ENCODE data around the gene PRR33. TPM values are rescaled to one million over a fixed set of nuclear protein-coding genes. Genes with fewer than 3 reads are reported as not detected.

PRR33 gene
- total RNA-seq, 1 donor from 2014 or later: not detected

DNA sequence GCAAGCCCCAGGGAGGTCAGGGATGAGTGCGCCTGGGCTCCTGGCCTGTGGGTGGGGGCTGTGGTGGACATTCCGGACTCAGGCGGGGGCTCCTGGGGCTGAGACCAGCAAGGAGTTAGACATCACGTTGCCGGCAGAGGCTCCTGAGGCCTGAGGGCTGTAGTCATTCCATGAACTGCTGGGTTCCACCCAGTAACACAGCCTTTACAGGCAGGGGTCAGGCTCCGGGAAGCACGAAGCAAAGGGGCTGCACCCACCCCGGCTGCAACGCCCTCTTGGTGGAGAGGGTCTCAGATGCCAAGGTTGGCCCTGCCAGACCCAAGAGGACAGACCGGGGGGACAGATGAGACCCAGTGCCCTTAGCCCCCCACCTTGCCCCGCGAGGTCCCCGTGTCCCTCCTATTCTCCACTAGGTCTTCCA, 36.8 kb upstream of the PRR33 start:
- Mint-ChIP-seq H3K27ac (ENCODE audit: unreplicated experiment) (no peak overlapping the region), H3K9me3 (ENCODE audit: unreplicated experiment) (no peaks in the 10 kb centered on the region), H3K27me3 (ENCODE audit: low read depth, unreplicated experiment) (peaks cover 17% of the 10 kb centered on the region), H3K4me3 (ENCODE audit: unreplicated experiment) (no peak overlapping the region), H3K36me3 (ENCODE audit: low read depth, unreplicated experiment) (no peaks in the 10 kb centered on the region), H3K4me1 (ENCODE audit: low read depth, unreplicated experiment) (no peaks in the 10 kb centered on the region)
- FAIRE-seq (no peak), DNase-seq (ENCODE audit: low read depth) (no peak)
- Histone ChIP-seq H3K27ac (ENCODE audit: low read depth, low read length) (no peak overlapping the region), H3K4me1 (ENCODE audit: insufficient read depth, low read length) (no peaks in the 10 kb centered on the region), H3K9ac (ENCODE audit: low read length) (no peak overlapping the region), H3K36me3 (ENCODE audit: insufficient read depth, low read length) (no peaks in the 10 kb centered on the region), H4K20me1 (ENCODE audit: insufficient read depth, low read length) (no peaks in the 10 kb centered on the region), H3K9me3 (ENCODE audit: insufficient read depth, low read depth, low read length) (no peaks in the 10 kb centered on the region), H3K27me3 (ENCODE audit: insufficient read depth, low read length) (no peaks in the 10 kb centered on the region), H3K79me2 (ENCODE audit: insufficient read depth, low read length) (no peaks in the 10 kb centered on the region), H3K4me2 (ENCODE audit: low read length) (no peak overlapping the region), H2AFZ (ENCODE audit: low read depth, low read length) (no peak overlapping the region), H3K4me3 (ENCODE audit: insufficient read depth, low read depth, low read length) (no peak overlapping the region)
- TF ChIP-seq, protein P1, sequence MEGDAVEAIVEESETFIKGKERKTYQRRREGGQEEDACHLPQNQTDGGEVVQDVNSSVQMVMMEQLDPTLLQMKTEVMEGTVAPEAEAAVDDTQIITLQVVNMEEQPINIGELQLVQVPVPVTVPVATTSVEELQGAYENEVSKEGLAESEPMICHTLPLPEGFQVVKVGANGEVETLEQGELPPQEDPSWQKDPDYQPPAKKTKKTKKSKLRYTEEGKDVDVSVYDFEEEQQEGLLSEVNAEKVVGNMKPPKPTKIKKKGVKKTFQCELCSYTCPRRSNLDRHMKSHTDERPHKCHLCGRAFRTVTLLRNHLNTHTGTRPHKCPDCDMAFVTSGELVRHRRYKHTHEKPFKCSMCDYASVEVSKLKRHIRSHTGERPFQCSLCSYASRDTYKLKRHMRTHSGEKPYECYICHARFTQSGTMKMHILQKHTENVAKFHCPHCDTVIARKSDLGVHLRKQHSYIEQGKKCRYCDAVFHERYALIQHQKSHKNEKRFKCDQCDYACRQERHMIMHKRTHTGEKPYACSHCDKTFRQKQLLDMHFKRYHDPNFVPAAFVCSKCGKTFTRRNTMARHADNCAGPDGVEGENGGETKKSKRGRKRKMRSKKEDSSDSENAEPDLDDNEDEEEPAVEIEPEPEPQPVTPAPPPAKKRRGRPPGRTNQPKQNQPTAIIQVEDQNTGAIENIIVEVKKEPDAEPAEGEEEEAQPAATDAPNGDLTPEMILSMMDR (IDR thresholded peaks at IDR 0.05; ENCODE audit: insufficient read depth, low read depth, low read length): no peak
- no peak for TF ChIP-seq EZH2 (IDR thresholded peaks at IDR 0.05; ENCODE audit: insufficient read depth, low read length)

DNA sequence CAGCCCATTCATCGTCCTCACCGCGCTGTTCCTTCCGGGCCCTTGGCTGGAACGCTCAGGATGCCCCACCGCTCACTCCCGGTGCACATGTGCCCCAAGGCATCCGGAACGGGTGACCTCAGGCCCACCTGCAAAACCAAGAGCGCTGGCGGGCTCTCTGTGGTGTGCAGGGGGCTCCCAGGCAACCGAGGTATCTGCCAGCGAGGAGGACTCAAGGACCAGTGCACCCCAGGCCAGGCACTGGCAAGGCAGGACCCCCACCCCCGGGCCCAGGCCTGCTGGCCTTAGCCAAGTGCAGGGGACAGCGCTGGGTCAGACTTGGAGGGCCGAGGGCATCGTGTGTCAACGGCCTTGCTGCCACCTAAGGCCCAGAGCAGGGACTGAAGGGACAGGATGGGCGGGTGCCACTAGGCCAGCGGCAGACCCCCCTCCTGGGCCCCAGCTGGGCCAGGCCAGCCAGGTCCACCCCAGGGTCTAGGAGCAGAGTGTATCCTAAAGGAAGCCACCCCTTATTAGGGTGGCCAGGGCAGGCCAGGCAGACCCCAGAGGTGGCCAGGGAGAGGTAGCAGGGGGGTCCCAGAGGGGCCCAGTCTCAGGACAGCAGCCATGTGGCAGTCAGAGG, 36.3 kb upstream of the PRR33 start:
- Mint-ChIP-seq H3K9me3 (ENCODE audit: unreplicated experiment) (no peaks in the 10 kb centered on the region), H3K4me3 (ENCODE audit: unreplicated experiment) (no peak overlapping the region), H3K27me3 (ENCODE audit: low read depth, unreplicated experiment) (peaks cover 14% of the 10 kb centered on the region), H3K27ac (ENCODE audit: unreplicated experiment) (no peak overlapping the region), H3K36me3 (ENCODE audit: low read depth, unreplicated experiment) (no peaks in the 10 kb centered on the region), H3K4me1 (ENCODE audit: low read depth, unreplicated experiment) (no peaks in the 10 kb centered on the region)
- DNase-seq (ENCODE audit: low read depth) (no peak), FAIRE-seq (no peak)
- Histone ChIP-seq H3K27ac (ENCODE audit: low read depth, low read length) (no peak overlapping the region), H3K36me3 (ENCODE audit: insufficient read depth, low read length) (no peaks in the 10 kb centered on the region), H3K4me3 (ENCODE audit: insufficient read depth, low read depth, low read length) (no peak overlapping the region), H4K20me1 (ENCODE audit: insufficient read depth, low read length) (no peaks in the 10 kb centered on the region), H3K9me3 (ENCODE audit: insufficient read depth, low read depth, low read length) (no peaks in the 10 kb centered on the region), H3K4me1 (ENCODE audit: insufficient read depth, low read length) (no peaks in the 10 kb centered on the region), H3K79me2 (ENCODE audit: insufficient read depth, low read length) (no peaks in the 10 kb centered on the region), H3K9ac (ENCODE audit: low read length) (no peak overlapping the region), H3K4me2 (ENCODE audit: low read length) (no peak overlapping the region), H2AFZ (ENCODE audit: low read depth, low read length) (no peak overlapping the region), H3K27me3 (ENCODE audit: insufficient read depth, low read length) (no peaks in the 10 kb centered on the region)
- TF ChIP-seq EZH2 (IDR thresholded peaks at IDR 0.05; ENCODE audit: insufficient read depth, low read length): no peak
- TF ChIP-seq, protein P1 (IDR thresholded peaks at IDR 0.05; ENCODE audit: insufficient read depth, low read depth, low read length): no peak

Measured in astrocyte (in vitro differentiated cells and primary cell).